HL-60 (cell line): ENCODE results near the gene COL19A1.

Source experiments
- CTCF ChIP-seq: IDR thresholded peaks from one replicate; pipeline ENCODE4 v1.5.1; 2011; ENCODE audit warnings: low read length, control low read depth, inconsistent platforms; ENCODE audit not compliant: insufficient read depth
- GABPA ChIP-seq: IDR thresholded peaks from 2 replicates; pipeline ENCODE4 v1.6.1; 2012; ENCODE audit warnings: low read depth
- POLR2AphosphoS5 ChIP-seq: IDR thresholded peaks from 2 replicates; pipeline ENCODE4 v1.6.1; 2012; ENCODE audit warnings: low read depth

GRCh38 chr6:69884231-69884630 is 17.9 kb downstream of the COL19A1 start:
- TF ChIP-seq POLR2AphosphoS5 = no peak
- no peak for TF ChIP-seq CTCF
- TF ChIP-seq GABPA = no peak
